SU-DHL-6 (cell line): ENCODE results near the gene ZBTB44.
"Not testable (repeated sequence)": the region's sequence is repeated elsewhere in the genome, so short reads cannot be mapped to it uniquely, and the experiment has no call there.

Experiments used
- EZH2phosphoT487 ChIP-seq: fragments of 200-600 bp; sonication (generic), shearing (Covaris generic); conservative IDR thresholded peaks from 2 replicates; pipeline ENCODE4 v1.6.1; 2018; ENCODE audit warnings: mild to moderate bottlenecking, antibody characterized with exemption, low read length, moderate library complexity, mixed read lengths
- TF ChIP-seq, protein P1 (sequence below): fragments of 200-600 bp; sonication (generic); IDR thresholded peaks from one replicate; pipeline ENCODE4 v1.5.1; 2017; ENCODE audit warnings: antibody characterized with exemption, mild to moderate bottlenecking, low read length, moderate library complexity; ENCODE audit not compliant: insufficient read depth, poor library complexity, severe bottlenecking

DNA sequence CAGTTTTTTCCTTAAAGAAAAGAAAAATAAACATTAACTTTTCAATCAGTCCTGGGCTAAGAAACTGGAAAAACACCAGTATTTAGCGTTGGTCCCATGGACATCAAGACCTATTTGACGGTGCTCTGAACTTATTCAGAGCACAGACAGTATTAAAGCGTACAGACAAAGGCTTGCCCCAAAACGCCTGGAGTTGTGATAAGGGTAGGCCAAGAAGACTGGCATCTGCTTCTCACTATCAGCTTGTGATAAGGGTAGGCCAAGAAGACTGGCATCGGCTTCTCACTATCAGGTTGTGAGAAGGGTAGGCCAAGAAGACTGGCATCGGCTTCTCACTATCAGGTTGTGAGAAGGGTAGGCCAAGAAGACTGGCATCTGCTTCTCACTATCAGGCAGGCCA, 69.3 kb downstream of the ZBTB44 start:
- TF ChIP-seq, protein P1, sequence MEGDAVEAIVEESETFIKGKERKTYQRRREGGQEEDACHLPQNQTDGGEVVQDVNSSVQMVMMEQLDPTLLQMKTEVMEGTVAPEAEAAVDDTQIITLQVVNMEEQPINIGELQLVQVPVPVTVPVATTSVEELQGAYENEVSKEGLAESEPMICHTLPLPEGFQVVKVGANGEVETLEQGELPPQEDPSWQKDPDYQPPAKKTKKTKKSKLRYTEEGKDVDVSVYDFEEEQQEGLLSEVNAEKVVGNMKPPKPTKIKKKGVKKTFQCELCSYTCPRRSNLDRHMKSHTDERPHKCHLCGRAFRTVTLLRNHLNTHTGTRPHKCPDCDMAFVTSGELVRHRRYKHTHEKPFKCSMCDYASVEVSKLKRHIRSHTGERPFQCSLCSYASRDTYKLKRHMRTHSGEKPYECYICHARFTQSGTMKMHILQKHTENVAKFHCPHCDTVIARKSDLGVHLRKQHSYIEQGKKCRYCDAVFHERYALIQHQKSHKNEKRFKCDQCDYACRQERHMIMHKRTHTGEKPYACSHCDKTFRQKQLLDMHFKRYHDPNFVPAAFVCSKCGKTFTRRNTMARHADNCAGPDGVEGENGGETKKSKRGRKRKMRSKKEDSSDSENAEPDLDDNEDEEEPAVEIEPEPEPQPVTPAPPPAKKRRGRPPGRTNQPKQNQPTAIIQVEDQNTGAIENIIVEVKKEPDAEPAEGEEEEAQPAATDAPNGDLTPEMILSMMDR = not testable (repeated sequence)
- TF ChIP-seq EZH2phosphoT487 = not testable (repeated sequence)
